H1 (cell line): ENCODE data around the gene SPDEF. TPM values are rescaled to one million over a fixed set of nuclear protein-coding genes. Genes with fewer than 3 reads are reported as not detected.

ENCODE experiments used
- CTCF ChIA-PET: fragments of 300-600 bp; sonication (Branson Sonifier 250); formaldehyde crosslinking; loops from one replicate; lab custom pipeline; 2021; ENCODE audit not compliant: partially characterized antibody; lab: Charles Lee
- POLR2A ChIA-PET: fragments of 300-600 bp; sonication (Branson Sonifier 250); formaldehyde crosslinking; loops from one replicate; lab custom pipeline; 2021; ENCODE audit warnings: inconsistent platforms; ENCODE audit not compliant: partially characterized antibody; lab: Charles Lee
- DNase-seq, 2 experiments: peaks; one replicate each; pipeline versions ENCODE4 v3.0.0 to v3.0.0-alpha.2; 2010 to 2022; ENCODE audit warnings: low spot score in 2 of 2, low read depth in 1 of 2, mixed read lengths in 1 of 2
- FAIRE-seq: peaks from 2 replicates; lab custom pipeline; 2011; peaks lifted over from hg19 to GRCh38; lab: Jason Lieb, UNC
- H2AFZ ChIP-seq: 2 replicates; pipeline ENCODE4 v1.8.1; 2012; ENCODE audit warnings: low read length, inconsistent platforms
- H2AK5ac ChIP-seq: 2 replicates; pipeline ENCODE4 v1.6.1; 2013; ENCODE audit warnings: low read depth, low read length
- H2BK120ac ChIP-seq: replicated peaks from 2 replicates; pipeline ENCODE3; 2013; ENCODE audit warnings: low read depth, low read length, inconsistent platforms
- H2BK12ac ChIP-seq: 2 replicates; pipeline ENCODE4 v1.6.1; 2013; ENCODE audit warnings: low read depth, low read length
- H2BK15ac ChIP-seq: 2 replicates; pipeline ENCODE4 v1.6.1; 2013; ENCODE audit warnings: low read length
- H2BK20ac ChIP-seq: 2 replicates; pipeline ENCODE4 v1.6.1; 2013; ENCODE audit warnings: low read length
- H2BK5ac ChIP-seq: 2 replicates; pipeline ENCODE4 v1.6.1; 2013; ENCODE audit warnings: low read depth, low read length
- H3K14ac ChIP-seq: 2 replicates; pipeline ENCODE4 v1.6.1; 2013; ENCODE audit warnings: inconsistent platforms; ENCODE audit not compliant: insufficient read length
- H3K18ac ChIP-seq: 2 replicates; pipeline ENCODE4 v1.6.1; 2013; ENCODE audit warnings: low read length; ENCODE audit errors: extremely low read depth
- H3K23ac ChIP-seq: 2 replicates; pipeline ENCODE4 v1.6.1; 2013; ENCODE audit warnings: inconsistent platforms; ENCODE audit not compliant: insufficient read length
- H3K23me2 ChIP-seq: 2 replicates; pipeline ENCODE4 v1.6.1; 2013; ENCODE audit warnings: low read depth, low read length
- H3K27ac ChIP-seq: 2 replicates; pipeline ENCODE4 v1.6.1; 2011; ENCODE audit warnings: low read depth, low read length, inconsistent platforms
- H3K27me3 ChIP-seq, 4 experiments: replicated peaks in 1 of 4; 1 replicate in 1 of 4; 2 replicates in 3 of 4; pipeline versions ENCODE4 v1.6.1 to v1.8.1; 2011 to 2013; ENCODE audit warnings: low read length in 3 of 4, mild to moderate bottlenecking in 3 of 4, inconsistent platforms in 2 of 4, mixed read lengths in 2 of 4, moderate library complexity in 1 of 4; ENCODE audit not compliant: control insufficient read depth in 3 of 4, insufficient read depth in 3 of 4; ENCODE audit errors: extremely low read depth in 1 of 4
- H3K36me3 ChIP-seq, 4 experiments: 2 replicates each; pipeline versions ENCODE4 v1.6.1 to v1.8.1; 2011 to 2013; ENCODE audit warnings: mild to moderate bottlenecking in 4 of 4, low read length in 3 of 4, moderate library complexity in 2 of 4, control low read depth in 1 of 4, inconsistent platforms in 1 of 4; ENCODE audit not compliant: insufficient read depth in 4 of 4, control insufficient read depth in 2 of 4
- H3K4ac ChIP-seq: replicated peaks from 2 replicates; pipeline ENCODE3; 2013; ENCODE audit warnings: low read length, low read depth, mixed read lengths, inconsistent platforms; ENCODE audit not compliant: insufficient read length
- H3K4me1 ChIP-seq, 4 experiments: replicated peaks in 1 of 4; 1 replicate in 1 of 4; 2 replicates in 3 of 4; pipeline versions ENCODE4 v1.6.1 to v1.8.1; 2011 to 2013; ENCODE audit warnings: low read length in 3 of 4, inconsistent platforms in 2 of 4, mixed read lengths in 1 of 4; ENCODE audit not compliant: insufficient read depth in 4 of 4, control insufficient read depth in 3 of 4
- H3K4me2 ChIP-seq, 2 experiments: 2 replicates each; pipeline versions ENCODE4 v1.6.1 to v1.8.1; 2011 to 2013; ENCODE audit warnings: low read depth in 2 of 2, low read length in 2 of 2, control low read depth in 1 of 2, inconsistent platforms in 1 of 2, mild to moderate bottlenecking in 1 of 2; ENCODE audit not compliant: insufficient read depth in 1 of 2
- H3K4me3 ChIP-seq, 4 experiments: fragments of 200-600, 300-600 bp in 1 of 4; sonication (generic), shearing (Covaris generic), sonication (Bioruptor Twin) in 1 of 4; 2 replicates each; pipeline versions ENCODE4 v1.5.1 to v1.8.1; 2011 to 2016; ENCODE audit warnings: low read length in 4 of 4, low read depth in 3 of 4, control low read depth in 2 of 4, inconsistent platforms in 2 of 4, mild to moderate bottlenecking in 2 of 4, mixed read lengths in 1 of 4, moderate library complexity in 1 of 4; ENCODE audit not compliant: insufficient read depth in 2 of 4; ENCODE audit errors: extremely low read depth in 1 of 4
- H3K56ac ChIP-seq: replicated peaks from 2 replicates; pipeline ENCODE3; 2013; ENCODE audit warnings: low read depth, mild to moderate bottlenecking, mixed read lengths, low read length, inconsistent platforms; ENCODE audit not compliant: insufficient read length
- H3K79me1 ChIP-seq: 2 replicates; pipeline ENCODE4 v1.6.1; 2013; ENCODE audit warnings: low read depth, low read length, control low read depth
- H3K79me2 ChIP-seq, 2 experiments: 2 replicates each; pipeline versions ENCODE4 v1.6.1 to v1.8.1; 2012 to 2013; ENCODE audit warnings: low read length in 2 of 2, mild to moderate bottlenecking in 2 of 2, inconsistent platforms in 1 of 2; ENCODE audit not compliant: insufficient read depth in 2 of 2, control insufficient read depth in 1 of 2
- H3K9ac ChIP-seq, 4 experiments: replicated peaks in 1 of 4; 1 replicate in 1 of 4; 2 replicates in 3 of 4; pipeline versions ENCODE4 v1.6.1 to v1.8.1; 2011 to 2013; ENCODE audit warnings: low read depth in 3 of 4, low read length in 3 of 4, control low read depth in 2 of 4, mild to moderate bottlenecking in 2 of 4, moderate library complexity in 2 of 4, inconsistent platforms in 1 of 4; ENCODE audit errors: extremely low read depth in 1 of 4
- H3K9me3 ChIP-seq, 2 experiments: 2 replicates each; pipeline versions ENCODE4 v1.6.1 to v1.8.1; 2012 to 2013; ENCODE audit warnings: mild to moderate bottlenecking in 2 of 2, moderate library complexity in 2 of 2, control low read depth in 1 of 2, inconsistent platforms in 1 of 2, low read depth in 1 of 2, low read length in 1 of 2, mixed read lengths in 1 of 2; ENCODE audit not compliant: insufficient read depth in 2 of 2
- H4K20me1 ChIP-seq, 2 experiments: replicated peaks in 1 of 2; 2 replicates each; pipeline versions ENCODE3 to v1.8.1; 2011 to 2013; ENCODE audit warnings: inconsistent platforms in 2 of 2, low read length in 2 of 2, mild to moderate bottlenecking in 1 of 2; ENCODE audit not compliant: insufficient read depth in 2 of 2, control insufficient read depth in 1 of 2
- H4K5ac ChIP-seq: 2 replicates; pipeline ENCODE4 v1.6.1; 2013; ENCODE audit warnings: low read length, low read depth, mixed read lengths, inconsistent platforms; ENCODE audit not compliant: insufficient read length
- H4K8ac ChIP-seq: 2 replicates; pipeline ENCODE4 v1.8.0; 2013; ENCODE audit warnings: mild to moderate bottlenecking, moderate library complexity, low read length, inconsistent platforms; ENCODE audit not compliant: insufficient read depth; ENCODE audit errors: extremely low read depth
- H4K91ac ChIP-seq: replicated peaks from 2 replicates; pipeline ENCODE3; 2013; ENCODE audit warnings: low read length, mixed read lengths, inconsistent platforms; ENCODE audit not compliant: insufficient read length
- HDAC2 ChIP-seq, 2 experiments: fragments of 300-600 bp in 1 of 2; sonication (generic) in 1 of 2; IDR thresholded peaks; 2 replicates each; pipeline ENCODE4 v1.6.1; 2011 to 2012; ENCODE audit warnings: low read depth in 2 of 2, low read length in 2 of 2, mild to moderate bottlenecking in 2 of 2, moderate library complexity in 2 of 2, borderline replicate concordance in 1 of 2, inconsistent platforms in 1 of 2
- KDM4A ChIP-seq: IDR thresholded peaks from one replicate; pipeline ENCODE4 v1.7.1; 2012; ENCODE audit warnings: low read depth, mild to moderate bottlenecking, moderate library complexity, low read length, inconsistent platforms; ENCODE audit not compliant: severe bottlenecking
- MAX ChIP-seq: IDR thresholded peaks from 2 replicates; pipeline ENCODE4 v1.6.1; 2012; ENCODE audit warnings: inconsistent platforms
- RFX5 ChIP-seq: IDR thresholded peaks from 2 replicates; pipeline ENCODE4 v1.6.1; 2011; ENCODE audit warnings: low read depth, low read length, improper control_type of control experiment, borderline replicate concordance
- WGBS, 2 experiments: shearing (Covaris generic) in 1 of 2; methylation state at CpG; one replicate each; pipeline versions ENCODE4 v1.1.6 to v1.1.7; 2013 to 2015; ENCODE audit warnings: low lambda C conversion rate in 2 of 2, mixed read lengths in 2 of 2, inconsistent platforms in 1 of 2, low coverage in 1 of 2, missing lambda C conversion rate in 1 of 2; ENCODE audit not compliant: insufficient replicate concordance in 2 of 2, insufficient coverage in 1 of 2, insufficient read length in 1 of 2; ENCODE audit errors: extremely low coverage in 1 of 2, missing lambda C conversion rate in 1 of 2; 5-methylcytosine and 5-hydroxymethylcytosine counted together
- polyA plus RNA-seq, 7 experiments: library from polyadenylated mRNA; depleted of rRNA in 3 of 7; stranded (reverse) in 5 of 7; unstranded in 2 of 7; fragments of >200 nt in 5 of 7; fragments of 200-250 nt in 2 of 7; gene quantifications; 1 replicate in 5 of 7; 2 replicates in 1 of 7; 4 replicates in 1 of 7; pipeline versions ENCODE4 v1.2.1 to v1.2.3, GENCODE V29; 2011 to 2013; ENCODE audit warnings: missing spikeins in 2 of 7, mixed read lengths in 2 of 7
- total RNA-seq: library from RNA; stranded (reverse); fragmentation: NEBNext Ultra II Directional; extraction: Animal tissue kit (Norgen Biotek cat#: 25700); gene quantifications from 2 replicates; pipeline ENCODE4 v1.2.1, GENCODE V29; 2021

The SPDEF gene
- total and polyA plus RNA-seq, 2 of the 8 experiments (the other 6 are each of a cell fraction or from before 2014, with no cell fraction given): 0.15 to 0.30 TPM

GRCh38 chr6:34549804-34550202 is 6.3 kb downstream of the SPDEF start:
- no peak overlapping the region for H2BK120ac ChIP-seq
- H3K36me3 ChIP-seq: no peaks in the 10 kb centered on the region
- H3K23ac ChIP-seq: no peak overlapping the region
- no peaks in the 10 kb centered on the region for H3K79me2 ChIP-seq
- H3K27me3 ChIP-seq: no peaks in the 10 kb centered on the region
- H3K79me1 ChIP-seq: no peaks in the 10 kb centered on the region
- ChIA-PET POLR2A (interaction anchor here (1.3 to 1.6 kb wide), 2 partner anchors 10 to 52 kb away, joined by 6 to 7 read pairs; no protein-coding TSS in a partner anchor), CTCF (interaction anchor here (1.0 to 2.4 kb wide), 3 partner anchors 10 to 60 kb away, joined by 3 to 9 read pairs (median 5); no protein-coding TSS in a partner anchor)
- FAIRE-seq (no peak), DNase-seq (no peak)
- WGBS, 2 experiments: 100% methylated on average over 1 of the region's 2 CpGs; no CpG with 5 or more reads in 1 of the 2 experiments
- peaks cover 0 to 4% (median 0%) of the 10 kb centered on the region in 4 experiments; a peak in 3 of 7 replicates for H3K4me1 ChIP-seq
- no peak overlapping the region for H2BK5ac ChIP-seq
- no peak for TF ChIP-seq HDAC2 (IDR thresholded peaks at IDR 0.05; ENCODE audit: borderline replicate concordance in 1 of 2, low read depth in 2 of 2, low read length in 2 of 2)
- TF ChIP-seq KDM4A: no peak
- no peak for TF ChIP-seq RFX5
- TF ChIP-seq MAX: no peak
- H3K9ac ChIP-seq: no peak overlapping the region
- H3K23me2 ChIP-seq: no peaks in the 10 kb centered on the region
- H2AK5ac ChIP-seq: no peak overlapping the region
- no peak overlapping the region for H4K91ac ChIP-seq
- no peak overlapping the region for H4K5ac ChIP-seq
- H3K27ac ChIP-seq: no peak overlapping the region
- H3K4me3 ChIP-seq: no peak overlapping the region
- H2BK15ac ChIP-seq: 0 out of 2 replicates have a peak overlapping the region, but pooled peaks have one; percentile 16
- H2AFZ ChIP-seq: no peak overlapping the region
- H3K4me2 ChIP-seq: no peak overlapping the region
- H4K20me1 ChIP-seq: no peaks in the 10 kb centered on the region
- no peak overlapping the region for H3K4ac ChIP-seq
- H3K18ac ChIP-seq: no peak overlapping the region
- H2BK20ac ChIP-seq: no peak overlapping the region
- H3K56ac ChIP-seq: no peak overlapping the region
- no peak overlapping the region for H2BK12ac ChIP-seq
- H4K8ac ChIP-seq: no peak overlapping the region
- no peak overlapping the region for H3K14ac ChIP-seq
- H3K9me3 ChIP-seq: no peaks in the 10 kb centered on the region
